SK-N-SH (cell line): ENCODE measurements around the gene PTPMT1.

Experiments
- CTCF ChIP-seq: fragments of 200-600 bp; sonication (generic); IDR thresholded peaks from 2 replicates; pipeline ENCODE4 v1.6.1; 2017; ENCODE audit warnings: antibody characterized with exemption, mild to moderate bottlenecking, moderate library complexity
- GABPA ChIP-seq: IDR thresholded peaks from 2 replicates; pipeline ENCODE4 v1.4.0; 2012; ENCODE audit warnings: low read depth, mild to moderate bottlenecking
- JUND ChIP-seq: IDR thresholded peaks from 2 replicates; pipeline ENCODE4 v1.4.0; 2012
- MAX ChIP-seq: IDR thresholded peaks from 2 replicates; pipeline ENCODE4 v1.4.0; 2012; ENCODE audit warnings: low read depth
- MXI1 ChIP-seq: IDR thresholded peaks from 2 replicates; pipeline ENCODE4 v1.6.1; 2012; ENCODE audit warnings: mild to moderate bottlenecking, low read depth, low read length, improper control_type of control experiment
- POLR2AphosphoS5 ChIP-seq: IDR thresholded peaks from 2 replicates; pipeline ENCODE4 v1.6.1; 2012; ENCODE audit warnings: low read depth, low read length
- RAD21 ChIP-seq: IDR thresholded peaks from 2 replicates; pipeline ENCODE4 v1.6.1; 2012; ENCODE audit warnings: mild to moderate bottlenecking, low read length
- SIN3A ChIP-seq: IDR thresholded peaks from 2 replicates; pipeline ENCODE4 v1.6.1; 2012; ENCODE audit warnings: low read depth, mild to moderate bottlenecking, low read length, moderate library complexity, borderline replicate concordance
- TEAD4 ChIP-seq: IDR thresholded peaks from 2 replicates; pipeline ENCODE4 v1.4.0; 2012; ENCODE audit warnings: mild to moderate bottlenecking, borderline replicate concordance; ENCODE audit not compliant: insufficient read depth
- USF2 ChIP-seq: fragments of 150-350 bp; IDR thresholded peaks from 2 replicates; pipeline ENCODE4 v1.6.1; 2017; ENCODE audit warnings: antibody characterized with exemption, low read length, low read depth, borderline replicate concordance
- YY1 ChIP-seq: IDR thresholded peaks from 2 replicates; pipeline ENCODE4 v1.4.0; 2012; ENCODE audit warnings: low read depth, mild to moderate bottlenecking
- ZBTB33 ChIP-seq: IDR thresholded peaks from 2 replicates; pipeline ENCODE4 v1.4.0; 2012; ENCODE audit warnings: low read depth, borderline replicate concordance

GRCh38 chr11:47592251-47592650, 26.9 kb downstream of the PTPMT1 start:
- TF ChIP-seq SIN3A (no peak), CTCF (no peak), JUND (no peak), RAD21 (no peak), YY1 (no peak), ZBTB33 (no peak), MXI1 (no peak), POLR2AphosphoS5 (no peak), MAX (no peak), GABPA (no peak), TEAD4 (no peak), USF2 (no peak)
